GM12892 (cell line): ENCODE results near the gene CCDC88C.

Experiments used
- POLR2A ChIP-seq: IDR thresholded peaks from 2 replicates; pipeline ENCODE4 v1.6.1; 2011; ENCODE audit warnings: low read depth, low read length, control low read depth
- POLR2AphosphoS5 ChIP-seq: IDR thresholded peaks from 2 replicates; pipeline ENCODE4 v1.6.1; 2011; ENCODE audit warnings: low read depth, low read length, control low read depth
- TAF1 ChIP-seq: IDR thresholded peaks from 2 replicates; pipeline ENCODE4 v1.6.1; 2011; ENCODE audit warnings: low read depth, mild to moderate bottlenecking, control low read depth, low read length, borderline replicate concordance

GRCh38 chr14:91385224-91385623 lies 32.4 kb downstream of the CCDC88C start:
- TF ChIP-seq POLR2A (no peak), POLR2AphosphoS5 (no peak), TAF1 (no peak)
